GM18511 (cell line): Measurements from ENCODE around the gene MS4A6A.
"Not testable (repeated sequence)": the region's sequence is repeated elsewhere in the genome, so short reads cannot be mapped to it uniquely, and the experiment has no call there.

Experiments
- ATAC-seq: cut with Tn5 transposase; IDR thresholded peaks from one replicate; pipeline ENCODE4 v1.9.1; 2021; ENCODE audit warnings: mild to moderate bottlenecking, moderate library complexity; ENCODE audit not compliant: unreplicated experiment

The MS4A6A gene, protein sequence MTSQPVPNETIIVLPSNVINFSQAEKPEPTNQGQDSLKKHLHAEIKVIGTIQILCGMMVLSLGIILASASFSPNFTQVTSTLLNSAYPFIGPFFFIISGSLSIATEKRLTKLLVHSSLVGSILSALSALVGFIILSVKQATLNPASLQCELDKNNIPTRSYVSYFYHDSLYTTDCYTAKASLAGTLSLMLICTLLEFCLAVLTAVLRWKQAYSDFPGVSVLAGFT

DNA sequence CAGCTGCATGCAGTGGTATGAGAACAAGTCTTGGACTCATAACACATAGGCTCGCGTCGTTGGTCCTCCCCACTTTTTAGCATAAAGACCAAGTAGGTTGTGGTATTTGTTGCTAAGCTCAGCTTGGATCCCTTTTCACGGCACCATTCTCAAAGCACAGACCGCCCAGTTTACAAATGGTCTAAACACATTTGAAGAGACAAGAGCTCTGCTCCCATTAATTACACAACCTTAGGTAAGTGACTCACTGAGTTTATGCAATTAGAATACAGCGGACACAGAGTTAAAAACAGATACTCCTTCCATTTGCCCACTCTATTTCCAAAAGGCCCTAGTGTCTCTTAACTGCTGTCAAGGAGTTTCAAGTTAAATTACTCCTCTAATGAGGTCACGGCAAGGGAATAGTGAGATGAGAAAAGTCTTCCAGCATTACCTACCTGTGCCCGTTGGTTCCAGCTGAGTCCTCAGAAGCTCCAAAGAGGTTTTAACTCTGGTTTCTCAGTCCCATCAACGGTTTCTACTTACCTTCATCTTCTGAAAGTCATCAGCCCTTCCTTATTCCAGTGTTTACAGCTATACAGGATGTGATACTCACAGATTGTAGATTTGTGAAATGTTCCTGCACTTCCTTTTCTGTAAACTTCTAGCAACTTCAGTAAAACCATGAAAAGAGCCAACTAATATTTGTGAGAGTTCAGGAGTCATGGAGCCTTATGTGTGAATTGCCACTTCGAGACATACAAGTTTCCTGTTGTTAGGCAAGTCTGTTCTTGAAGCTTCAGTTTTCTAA lies at the start of gene MS4A6A:
Gene MS4A6A (minus strand): TSS at position 543 of the 790 bp plus-strand sequence. CDS start 1,356 bp downstream, outside the sequence.
- no peak for ATAC-seq

DNA sequence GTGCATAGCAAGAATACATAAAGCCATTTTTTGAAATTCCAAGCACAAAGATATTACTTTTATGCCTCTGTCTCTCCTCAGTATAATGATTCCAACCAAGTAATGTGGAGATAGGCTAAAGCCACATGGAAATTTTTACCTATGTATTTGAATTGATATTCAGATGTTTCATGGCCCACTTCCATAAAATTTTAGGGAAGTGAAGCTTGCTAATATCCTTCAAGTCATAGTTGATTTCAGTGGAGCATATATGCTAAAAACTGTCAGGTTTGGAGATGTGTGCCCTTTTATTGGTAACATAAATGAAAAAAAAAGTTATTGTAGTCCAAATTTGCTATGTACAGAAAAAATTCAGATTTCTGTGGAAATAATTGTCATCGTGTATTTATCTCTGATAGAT lies 47.8 kb upstream of the MS4A6A start:
- no peak for ATAC-seq

DNA sequence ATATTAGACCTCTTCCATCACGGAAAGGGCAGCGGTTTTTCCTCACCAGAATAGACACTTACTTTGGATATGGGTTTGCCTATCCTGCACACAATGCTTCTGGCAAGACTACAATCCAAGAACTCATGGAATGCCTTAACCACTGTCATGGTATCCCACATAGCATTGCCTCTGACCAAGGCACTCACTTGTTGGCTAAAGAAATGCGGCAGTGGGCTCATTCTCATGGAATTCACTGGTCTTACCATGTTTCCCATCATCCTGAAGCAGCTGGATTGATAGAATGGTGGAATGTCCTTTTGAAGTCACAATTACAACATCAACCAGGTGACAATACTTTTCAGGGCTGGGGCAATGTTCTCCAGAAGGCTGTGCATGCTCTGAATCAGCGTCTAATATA lies 39.3 kb upstream of the MS4A6A start:
- no peak for ATAC-seq

DNA sequence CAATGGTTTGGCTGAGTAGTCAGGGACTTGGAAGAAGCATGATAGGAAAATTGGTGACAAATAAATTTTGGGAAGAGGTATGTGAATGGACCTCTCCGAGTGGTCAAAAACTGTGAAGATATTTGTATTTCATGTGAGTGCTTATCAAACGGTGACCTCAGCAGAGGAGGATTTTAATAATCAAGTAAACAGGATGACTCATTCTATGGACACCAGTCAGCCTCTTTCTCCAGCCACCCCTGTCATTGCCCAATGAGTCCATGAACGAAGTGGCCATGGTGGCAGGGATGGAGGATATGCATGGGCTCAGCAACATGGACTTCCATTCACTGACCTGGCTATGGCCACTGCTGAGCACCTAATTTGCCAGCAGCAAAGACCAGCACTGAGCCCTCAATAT lies 38.8 kb upstream of the MS4A6A start:
- ATAC-seq = no peak

DNA sequence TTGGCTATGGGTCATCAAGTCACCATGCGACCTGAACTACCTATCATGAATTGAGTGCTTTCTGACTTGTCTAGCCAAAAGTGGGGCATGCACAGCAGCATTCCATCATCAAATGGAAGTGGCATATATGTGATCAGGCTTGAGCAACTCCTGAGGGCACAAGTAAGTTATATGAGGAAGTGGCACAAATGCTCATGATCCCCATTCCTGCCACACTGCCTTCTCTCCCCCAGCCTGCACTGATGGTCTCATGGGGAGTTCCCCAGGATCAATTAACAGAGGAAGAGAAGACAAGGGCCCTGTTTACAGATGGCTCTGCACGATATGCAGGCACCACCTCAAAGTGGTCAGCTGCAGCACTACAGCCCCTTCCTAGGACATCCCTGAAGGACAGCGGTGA lies 38.3 kb upstream of the MS4A6A start:
- no peak for ATAC-seq

DNA sequence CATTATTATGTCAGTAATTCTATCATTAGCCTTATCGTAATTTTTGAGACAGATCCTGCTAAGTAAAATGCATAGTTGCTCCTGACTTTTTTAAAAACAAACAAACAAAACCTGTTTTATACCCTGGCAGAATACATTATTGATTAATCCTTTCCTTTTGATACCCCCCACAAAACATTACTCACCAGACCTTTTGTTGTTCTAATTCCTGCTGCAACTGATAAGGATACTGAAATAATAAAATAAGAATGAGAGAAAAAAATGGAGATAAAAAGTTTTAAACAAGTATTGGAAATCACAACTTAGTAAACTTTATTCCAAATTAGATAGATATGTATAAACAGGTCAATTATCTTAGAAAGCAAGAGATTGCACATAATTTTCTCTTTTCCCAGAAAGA lies 31.5 kb upstream of the MS4A6A start:
- ATAC-seq = no peak

DNA sequence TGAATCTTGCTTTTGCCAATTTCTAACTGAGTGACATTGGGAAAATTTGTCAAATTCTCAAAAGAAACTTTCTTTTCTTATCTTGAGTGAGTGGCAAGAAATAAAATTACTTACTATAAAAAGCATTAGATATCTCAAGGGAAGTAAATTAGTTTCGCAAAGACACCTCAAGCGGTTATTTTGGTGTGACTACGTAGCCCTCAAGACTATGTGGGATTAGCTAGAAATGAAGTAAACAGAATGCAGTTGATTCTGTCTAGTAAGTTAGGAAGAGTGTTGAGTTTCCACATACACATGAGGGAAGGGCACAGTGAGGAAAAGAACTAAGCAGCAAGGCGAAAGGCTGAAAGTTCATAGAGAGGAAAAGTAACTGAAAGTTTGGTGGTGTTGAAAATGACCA lies 28.3 kb upstream of the MS4A6A start:
- no peak for ATAC-seq

DNA sequence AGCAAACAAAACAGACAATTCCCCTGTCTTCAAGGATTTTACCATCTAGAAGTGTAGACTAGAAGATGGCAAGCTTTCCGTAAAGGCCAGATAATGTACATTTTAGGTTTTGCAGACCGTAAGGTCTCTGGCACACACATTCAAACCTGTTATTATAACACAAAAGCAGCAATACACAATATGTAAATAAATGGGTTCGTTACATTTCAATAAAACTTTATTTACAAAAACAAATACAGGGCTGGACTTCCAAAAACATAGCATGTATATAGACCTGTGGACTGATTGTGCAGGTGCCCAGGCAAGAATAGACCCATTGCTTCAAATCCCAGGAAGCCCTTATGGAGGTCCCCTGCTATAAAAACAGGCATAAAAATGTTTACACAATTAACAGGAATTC lies 27.1 kb upstream of the MS4A6A start:
- ATAC-seq = no peak

DNA sequence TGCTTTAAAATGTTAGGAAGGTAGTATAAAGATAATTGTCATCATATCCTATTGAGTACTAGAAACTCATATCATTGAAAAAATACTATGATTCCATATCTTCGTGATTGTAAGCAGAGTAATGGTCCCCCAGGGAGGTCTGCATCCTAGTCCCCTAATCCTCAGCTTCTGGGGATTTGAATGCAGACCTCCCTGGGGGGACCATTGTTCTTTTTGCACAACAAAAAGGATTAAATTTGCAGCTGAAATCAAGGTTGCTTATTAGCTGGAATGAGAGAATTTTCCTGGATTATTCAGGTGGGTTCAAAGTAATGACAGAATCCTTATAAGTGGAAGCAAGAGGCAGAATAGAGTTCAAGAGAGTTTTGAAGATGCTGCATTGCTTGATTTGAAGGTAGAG lies 26.1 kb upstream of the MS4A6A start:
- ATAC-seq = no peak

DNA sequence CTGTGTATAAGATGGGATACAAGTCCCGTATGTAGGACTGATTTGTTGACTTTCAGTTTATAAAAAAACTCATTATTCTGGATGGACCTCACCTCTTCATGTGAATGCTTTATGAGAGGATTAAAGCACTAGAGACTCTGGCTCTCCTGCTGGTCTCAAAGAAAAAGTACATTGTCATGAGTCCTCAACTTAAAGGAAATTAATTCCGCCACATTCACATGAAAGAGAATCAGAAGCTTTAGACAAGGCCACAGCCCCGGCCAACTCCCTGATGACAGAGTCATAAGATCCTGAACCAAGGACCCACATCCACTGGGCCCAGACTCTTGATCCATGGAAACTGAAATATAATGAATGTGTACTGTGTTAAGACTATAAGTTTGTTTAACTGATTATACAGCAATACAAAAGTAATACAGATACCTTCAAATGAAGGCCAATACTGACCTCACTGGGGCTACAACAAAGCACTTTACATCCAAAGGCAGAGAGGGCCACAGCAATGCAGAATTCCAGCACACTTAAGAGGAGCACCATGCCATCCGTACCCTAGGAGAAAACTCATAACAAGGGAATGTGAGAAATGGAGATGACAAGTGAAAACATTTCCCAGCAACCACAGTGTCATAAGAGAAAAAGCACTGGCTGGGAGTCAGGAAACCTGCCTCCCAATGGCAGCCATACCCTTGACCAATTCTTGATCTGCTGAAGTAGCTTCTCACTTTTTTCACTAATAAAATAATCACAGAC lies 25.4 kb upstream of the MS4A6A start:
- ATAC-seq = no peak

DNA sequence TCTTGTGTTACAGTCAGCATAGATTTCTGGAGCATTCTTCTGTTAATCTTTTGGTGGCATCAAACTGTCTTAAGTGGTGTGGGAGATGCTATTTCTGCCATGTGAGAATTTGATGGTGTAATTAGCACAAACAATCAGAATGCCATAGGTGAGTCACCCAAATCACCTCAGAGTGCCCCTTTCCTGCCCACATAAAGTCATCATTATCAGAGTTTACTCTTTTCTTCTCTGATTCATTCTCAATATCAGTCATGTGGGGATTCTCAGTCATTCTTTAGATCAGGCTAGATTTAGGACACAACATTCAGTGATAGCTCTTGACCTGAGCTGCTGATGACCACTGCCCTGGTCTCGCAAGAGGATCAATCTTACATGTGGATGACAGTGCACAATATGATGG lies 23.7 kb upstream of the MS4A6A start:
- no peak for ATAC-seq

DNA sequence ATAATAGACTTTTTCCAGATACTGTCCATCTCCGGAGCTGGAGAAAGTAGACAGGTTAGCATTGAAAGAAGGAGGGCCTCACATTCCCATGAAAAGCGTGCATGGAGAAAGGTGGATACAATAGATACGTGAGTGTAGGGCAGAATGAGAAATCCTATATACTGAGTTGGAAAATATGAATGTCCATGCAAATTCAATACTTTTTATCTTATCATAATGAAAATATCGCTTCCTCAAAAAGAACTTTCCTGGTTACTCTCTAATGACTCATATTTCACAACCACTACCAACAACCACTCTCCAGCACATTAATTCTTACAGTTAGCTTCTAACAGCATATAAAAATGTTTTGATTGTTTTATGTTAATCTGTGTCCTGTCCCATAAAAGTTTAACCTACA lies 22.0 kb upstream of the MS4A6A start:
- peak; percentile 60 for ATAC-seq

DNA sequence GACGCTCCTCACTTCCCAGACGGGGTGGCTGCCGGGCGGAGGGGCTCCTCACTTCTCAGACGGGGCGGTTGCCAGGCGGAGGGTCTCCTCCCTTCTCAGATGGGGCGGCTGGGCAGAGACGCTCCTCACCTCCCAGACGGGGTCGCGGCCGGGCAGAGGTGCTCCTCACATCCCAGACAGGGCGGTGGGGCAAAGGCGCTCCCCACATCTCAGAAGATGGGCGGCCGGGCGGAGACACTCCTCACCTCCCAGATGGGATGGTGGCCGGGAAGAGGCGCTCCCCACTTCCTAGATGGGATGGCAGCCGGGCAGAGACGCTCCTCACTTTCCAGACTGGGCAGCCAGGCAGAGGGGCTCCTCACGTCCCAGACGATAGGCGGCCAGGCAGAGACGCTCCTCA lies 18.5 kb upstream of the MS4A6A start:
- ATAC-seq = not testable (repeated sequence)

DNA sequence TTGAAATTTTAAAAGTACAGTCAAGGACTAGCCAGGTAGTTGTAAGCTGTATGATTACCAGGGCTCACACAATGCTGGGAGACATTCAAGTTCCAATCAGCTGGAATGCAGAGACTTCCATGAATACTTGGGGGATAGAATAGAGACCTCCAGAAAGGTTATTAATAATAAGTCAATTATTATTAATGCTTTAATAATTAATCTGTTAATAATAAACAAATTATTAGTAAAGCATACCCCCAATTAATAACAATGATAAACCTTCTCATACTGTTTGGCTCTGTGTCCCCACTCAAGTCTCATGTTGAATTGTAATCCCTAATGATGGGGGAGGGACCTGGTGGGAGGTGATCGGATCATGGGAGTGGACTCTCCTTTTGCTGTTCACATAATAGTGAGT lies 14.6 kb upstream of the MS4A6A start:
- no peak for ATAC-seq

DNA sequence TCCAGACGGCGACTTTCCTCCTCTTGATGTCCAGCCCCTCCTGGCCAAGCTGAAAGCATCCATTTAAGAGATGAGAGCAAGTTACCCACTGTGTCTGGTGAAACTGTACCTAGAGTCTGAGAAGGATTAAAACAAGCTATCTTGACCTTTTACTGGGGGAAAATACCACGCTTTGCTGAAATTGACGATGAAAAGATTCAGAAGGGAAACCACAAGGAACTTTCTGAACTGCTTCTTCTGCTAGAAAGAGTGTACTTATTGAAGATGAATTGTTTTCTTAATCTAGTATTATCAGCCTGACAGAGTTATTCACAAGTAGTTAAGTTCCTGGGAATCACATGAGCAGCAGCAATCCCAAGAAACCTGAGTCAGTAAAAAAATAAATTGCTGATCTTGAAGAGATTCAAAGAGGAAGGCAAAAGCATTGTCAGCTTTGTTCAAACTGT lies 13.1 kb upstream of the MS4A6A start:
- ATAC-seq = peak; percentile 60

DNA sequence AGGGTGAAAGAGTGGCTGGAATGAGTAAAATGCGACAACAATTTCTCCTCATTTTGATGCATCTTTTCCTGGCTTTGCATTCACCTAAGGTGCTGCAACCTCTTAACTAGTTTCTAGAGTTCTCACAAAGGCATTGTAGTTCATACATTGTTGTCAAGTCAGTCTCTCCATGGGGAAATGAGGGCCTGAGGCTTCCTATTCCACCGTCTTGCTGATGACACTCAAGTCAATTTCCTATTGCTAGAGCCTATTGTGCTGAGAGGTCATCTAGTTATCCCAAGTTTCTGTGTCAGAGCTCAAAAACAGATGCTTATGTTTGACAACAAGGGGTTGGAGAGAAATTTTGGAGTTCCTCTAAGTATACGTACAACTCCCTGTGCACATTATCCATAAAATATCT lies 11.6 kb upstream of the MS4A6A start:
- no peak for ATAC-seq

DNA sequence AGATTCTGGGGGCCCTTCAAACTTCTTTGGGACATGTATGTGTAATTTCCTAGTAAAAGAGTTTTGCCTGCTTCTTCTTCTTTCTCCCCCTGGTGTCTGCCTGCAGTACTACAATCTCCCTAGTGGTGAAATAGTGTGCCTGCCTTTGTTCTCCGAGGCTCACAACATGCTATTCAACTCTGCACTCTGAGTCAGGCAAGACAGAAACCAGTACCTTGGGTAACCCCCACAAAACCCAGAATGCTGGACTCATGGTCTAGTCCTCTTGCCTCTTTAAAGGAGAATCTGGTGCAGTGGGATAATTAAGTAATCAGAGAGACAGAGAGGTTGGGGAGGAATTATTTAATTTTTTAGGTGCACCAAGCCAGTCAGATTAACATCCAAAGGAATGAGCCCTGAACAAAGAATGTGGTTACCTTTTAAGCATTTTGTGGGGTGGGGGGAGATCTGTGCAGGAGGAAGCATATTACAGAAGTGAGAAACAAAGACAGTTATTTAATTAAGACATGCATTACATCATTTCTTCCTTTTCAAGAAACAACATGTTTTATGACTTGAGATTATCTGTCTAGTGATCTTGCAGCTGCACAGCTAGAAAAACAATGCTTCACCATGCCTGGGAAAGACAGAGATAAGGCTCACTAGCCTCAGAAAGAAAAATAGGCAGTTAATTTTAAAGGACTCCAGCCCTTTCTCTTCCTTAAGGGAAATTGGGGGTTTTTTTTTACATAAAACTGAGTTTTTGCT lies 11.0 kb upstream of the MS4A6A start:
- ATAC-seq = peak; percentile 94

DNA sequence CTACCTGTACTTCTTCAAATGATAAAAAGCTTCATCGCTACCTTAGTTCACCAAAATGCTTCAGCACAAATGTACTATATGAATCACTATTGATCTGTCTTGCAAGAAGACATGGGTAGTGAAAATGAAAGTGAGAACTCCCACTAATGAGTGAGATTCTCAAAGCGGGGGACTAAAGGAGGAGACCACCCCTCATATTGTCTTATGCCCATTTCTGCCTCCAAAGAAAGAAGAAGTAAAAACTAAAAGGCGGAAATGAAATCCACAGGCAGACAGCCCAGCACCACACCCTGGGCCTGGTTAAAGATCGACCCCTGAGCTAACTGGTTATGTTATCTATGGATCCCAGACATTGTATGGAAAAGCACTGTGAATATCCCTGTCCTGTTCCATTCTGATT lies 9.7 kb upstream of the MS4A6A start:
- ATAC-seq = not testable (repeated sequence)

DNA sequence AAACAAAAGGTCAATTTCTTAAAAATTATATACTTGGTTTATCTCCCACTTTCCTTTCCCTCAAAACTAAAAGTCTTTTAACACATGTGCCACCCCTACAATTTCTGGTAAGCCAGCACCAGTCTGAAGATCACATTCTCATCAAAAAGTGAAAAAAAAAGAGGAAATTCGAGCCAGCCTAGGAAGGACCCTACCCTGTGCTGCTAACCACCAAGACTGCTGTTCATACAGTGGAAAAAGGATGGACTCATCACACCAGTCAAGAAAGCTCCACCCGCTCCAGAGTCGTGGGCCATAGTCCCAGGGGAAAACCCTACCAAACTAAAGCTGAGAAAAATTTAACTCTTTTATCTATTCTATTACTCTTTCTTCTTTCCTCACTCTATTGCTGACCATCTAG lies 5.6 kb upstream of the MS4A6A start:
- ATAC-seq = not testable (repeated sequence)

DNA sequence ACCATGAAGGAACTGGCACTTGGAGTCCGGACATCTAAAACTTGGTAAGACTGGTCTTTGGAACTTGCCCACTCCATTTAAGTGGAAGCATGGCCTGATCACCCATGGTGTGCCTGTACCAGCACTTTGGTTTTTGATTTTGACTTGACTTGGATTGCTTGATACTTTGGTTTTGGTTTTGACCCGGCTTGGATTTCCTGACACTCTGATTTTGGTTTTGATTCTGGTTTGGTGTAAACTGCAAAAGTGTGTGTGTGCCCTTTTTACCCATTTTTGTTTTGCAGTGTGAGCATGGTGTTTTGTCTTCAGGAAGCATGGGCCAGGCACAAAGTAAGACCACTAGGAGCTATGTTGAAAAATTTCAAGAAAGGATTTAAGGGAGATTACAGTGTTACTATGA lies 3.2 kb upstream of the MS4A6A start:
- not testable (repeated sequence) for ATAC-seq

DNA sequence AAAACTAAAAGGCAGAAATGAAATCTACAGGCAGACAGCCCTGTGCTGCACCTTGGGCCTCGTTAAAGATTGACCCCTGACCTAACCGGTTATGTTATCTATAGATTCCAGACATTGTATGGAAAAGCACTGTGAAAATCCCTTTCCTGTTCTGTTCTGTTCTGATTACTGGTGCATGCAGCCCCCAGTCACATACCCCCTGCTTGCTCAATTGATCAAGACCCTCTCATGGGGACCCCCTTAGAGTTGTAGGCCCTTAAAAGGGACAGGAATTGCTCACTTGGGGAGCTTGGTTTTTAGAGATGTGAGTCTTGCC lies 2.6 kb upstream of the MS4A6A start:
- not testable (repeated sequence) for ATAC-seq
